Left lung (tissue), 10 donors: ENCODE results near the gene KLHL17. TPM values are rescaled to one million over a fixed set of nuclear protein-coding genes. Genes with fewer than 3 reads are reported as not detected.
A peak's percentile ranks its signal among the peaks of the same experiment; 100 is the strongest.

ENCODE experiments used
- ATAC-seq: fragments of 200-7000 bp; cut with Tn5 transposase; one replicate; pipeline ENCODE4 v1.9.1; 2020; ENCODE audit warnings: moderate library complexity
- DNase-seq, 4 donors: peaks; one replicate each; pipeline ENCODE4 v3.0.0-alpha.2; 2013 to 2020
- H3K27ac ChIP-seq, 2 donors: fragments of 200-600 bp; sonication (generic) in 1 of 2; one replicate each; pipeline versions ENCODE4 v1.5.0 to v1.8.0; 2020 to 2021
- H3K27me3 ChIP-seq, 2 donors: fragments of 200-600 bp; sonication (generic) in 1 of 2; one replicate each; pipeline versions ENCODE4 v1.5.0 to v1.8.0; 2020 to 2021
- H3K36me3 ChIP-seq, 2 donors: fragments of 200-600 bp; sonication (generic) in 1 of 2; one replicate each; pipeline versions ENCODE4 v1.5.0 to v1.8.0; 2020 to 2021
- H3K4me1 ChIP-seq, 2 donors: fragments of 200-600 bp; one replicate each; pipeline ENCODE4 v1.8.0; 2021
- H3K4me3 ChIP-seq, 2 donors: fragments of 200-600 bp; sonication (generic) in 1 of 2; one replicate each; pipeline versions ENCODE4 v1.5.0 to v1.8.0; 2020 to 2021; ENCODE audit warnings: mild to moderate bottlenecking in 1 of 2
- H3K9me3 ChIP-seq, 2 donors: fragments of 200-600 bp; sonication (generic) in 1 of 2; one replicate each; pipeline versions ENCODE4 v1.5.0 to v1.8.0; 2020 to 2021
- CTCF ChIP-seq, 2 donors: fragments of 200-600 bp; sonication (generic) in 1 of 2; IDR thresholded peaks; one replicate each; pipeline versions ENCODE4 v1.5.0 to v1.8.0; 2021; ENCODE audit warnings: antibody characterized with exemption in 2 of 2
- intact Hi-C, 2 donors: fragments of 100-400 bp; cut with DNase I; formaldehyde crosslinking; loops; one replicate each; pipeline versions ENCODE4 v1.11.2 to v1.14.2; 2022
- polyA plus RNA-seq, 6 donors: library from polyadenylated mRNA; unstranded; fragments of 120-200 nt; gene quantifications; one replicate each; pipeline ENCODE4 v1.2.1, GENCODE V29; 2013; ENCODE audit not compliant: insufficient read length in 6 of 6
- total RNA-seq, 2 donors: library from RNA; stranded (reverse); fragmentation: NEBNext Ultra II Directional; extraction: Animal tissue kit (Norgen Biotek cat#: 25700); gene quantifications; one replicate each; pipeline ENCODE4 v1.2.1, GENCODE V29; 2021
- donor health status: DM: no; HTN: yes; CAD: no.
- donor health status: DM: no; HTN: no; CAD: no.

Gene KLHL17
- total and polyA plus RNA-seq, 8 donors: 8.3 to 17.9 (median 11.9) TPM

DNA sequence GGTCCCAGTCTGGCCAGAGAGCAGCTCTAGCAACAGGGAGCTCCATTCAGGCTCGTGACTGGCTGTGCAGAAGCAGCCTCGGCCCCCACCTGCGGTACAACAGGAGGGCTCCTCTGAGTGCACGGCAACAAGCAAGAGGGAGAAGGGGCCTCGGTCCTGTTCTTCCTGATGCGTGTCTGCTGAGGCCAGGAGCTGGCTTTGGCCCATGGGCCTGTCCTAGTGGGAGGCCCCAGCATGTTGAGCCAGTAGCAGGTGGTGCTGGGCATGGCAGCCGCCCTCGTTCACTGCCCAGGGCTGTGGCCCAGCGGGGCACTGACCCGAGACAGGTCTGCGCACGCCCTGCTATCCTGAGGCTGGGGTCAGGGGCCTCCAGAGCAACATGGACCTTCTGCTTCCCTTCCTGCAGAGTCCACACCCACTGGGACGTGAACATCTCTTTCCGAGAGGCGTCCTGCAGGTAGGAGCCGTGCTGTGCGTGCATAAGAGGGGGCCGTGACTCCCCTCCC lies 29.7 kb upstream of the KLHL17 start:
- no peak for TF ChIP-seq CTCF (IDR thresholded peaks at IDR 0.05)
- intact Hi-C loops: no loop called here
- H3K36me3 ChIP-seq: no peaks in the 10 kb centered on the region
- H3K27ac ChIP-seq: no peak overlapping the region
- H3K4me1 ChIP-seq: peaks cover 2 to 3% of the 10 kb centered on the region in 2 donors
- H3K27me3 ChIP-seq: peaks cover 16 to 90% of the 10 kb centered on the region in 2 donors
- H3K9me3 ChIP-seq: no peaks in the 10 kb centered on the region
- no peak overlapping the region for H3K4me3 ChIP-seq
- DNase-seq (no peak), ATAC-seq (no peak)

DNA sequence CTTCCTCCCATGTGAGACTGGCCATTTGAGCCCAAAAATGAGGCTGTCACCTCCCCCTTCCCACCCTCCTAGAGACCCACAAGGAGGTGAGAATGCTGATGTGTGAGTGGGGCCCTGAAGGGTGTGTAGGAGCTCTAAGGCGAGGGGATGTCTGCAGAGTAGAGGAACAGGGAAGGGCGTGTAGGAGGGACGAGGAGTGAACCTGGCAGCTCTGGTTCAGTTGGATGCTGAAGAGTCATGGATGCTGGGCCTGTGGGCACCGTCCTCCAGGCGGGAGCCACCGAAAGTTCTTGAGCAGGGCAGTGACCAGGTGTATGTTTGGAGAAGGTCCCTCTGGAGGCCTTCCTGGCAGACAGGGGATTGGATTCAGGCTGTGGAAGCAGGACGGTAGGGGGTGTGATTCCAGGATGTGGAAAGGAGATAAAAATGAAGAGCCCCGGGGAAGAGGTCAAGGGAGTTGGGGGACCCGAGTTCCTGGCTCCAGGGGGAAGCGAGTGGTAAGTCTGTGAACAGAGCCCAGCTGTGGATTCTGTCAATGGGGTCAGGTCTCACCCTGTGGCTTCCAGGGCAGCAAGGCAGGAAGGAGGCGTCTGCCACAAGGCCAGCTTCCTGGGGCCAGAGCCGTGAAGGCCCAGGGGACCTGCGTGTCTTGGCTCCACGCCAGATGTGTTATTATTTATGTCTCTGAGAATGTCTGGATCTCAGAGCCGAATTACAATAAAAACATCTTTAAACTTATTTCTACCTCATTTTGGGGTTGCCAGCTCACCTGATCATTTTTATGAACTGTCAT lies 28.8 kb upstream of the KLHL17 start:
- intact Hi-C loops: no loop called here
- H3K4me3 ChIP-seq: no peak overlapping the region
- peaks cover 0 to 5% of the 10 kb centered on the region in 2 donors for H3K4me1 ChIP-seq
- ATAC-seq: no peak
- H3K36me3 ChIP-seq: no peaks in the 10 kb centered on the region
- H3K27ac ChIP-seq: no peak overlapping the region
- H3K27me3 ChIP-seq: peaks cover 11 to 90% of the 10 kb centered on the region in 2 donors
- DNase-seq: no peak
- TF ChIP-seq CTCF (IDR thresholded peaks at IDR 0.05): no peak
- no peaks in the 10 kb centered on the region for H3K9me3 ChIP-seq

DNA sequence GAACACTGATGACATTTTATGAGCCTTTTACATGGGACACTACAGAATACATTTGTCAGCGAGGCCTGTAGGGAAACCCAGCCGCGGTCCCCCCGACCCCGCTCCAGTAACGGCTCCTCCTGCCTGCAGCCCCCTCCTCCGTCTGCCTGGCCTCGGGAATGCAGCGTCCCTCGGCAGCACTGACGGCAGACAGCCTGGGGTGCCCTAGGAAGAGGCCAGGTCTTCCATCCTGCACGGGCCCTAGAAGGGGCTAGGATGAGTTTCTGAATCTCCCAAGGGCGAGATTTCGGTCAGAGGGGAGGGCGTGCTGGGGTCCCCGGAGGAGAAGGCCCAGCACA lies 28.2 kb upstream of the KLHL17 start:
- H3K9me3 ChIP-seq: no peaks in the 10 kb centered on the region
- ATAC-seq (no peak), DNase-seq (no peak)
- H3K27ac ChIP-seq: no peak overlapping the region
- intact Hi-C loops: no loop called here
- peaks cover 0 to 5% of the 10 kb centered on the region in 2 donors for H3K4me1 ChIP-seq
- no peak for TF ChIP-seq CTCF (IDR thresholded peaks at IDR 0.05)
- H3K4me3 ChIP-seq: no peak overlapping the region
- H3K36me3 ChIP-seq: no peaks in the 10 kb centered on the region
- H3K27me3 ChIP-seq: peaks cover 11 to 90% of the 10 kb centered on the region in 2 donors

DNA sequence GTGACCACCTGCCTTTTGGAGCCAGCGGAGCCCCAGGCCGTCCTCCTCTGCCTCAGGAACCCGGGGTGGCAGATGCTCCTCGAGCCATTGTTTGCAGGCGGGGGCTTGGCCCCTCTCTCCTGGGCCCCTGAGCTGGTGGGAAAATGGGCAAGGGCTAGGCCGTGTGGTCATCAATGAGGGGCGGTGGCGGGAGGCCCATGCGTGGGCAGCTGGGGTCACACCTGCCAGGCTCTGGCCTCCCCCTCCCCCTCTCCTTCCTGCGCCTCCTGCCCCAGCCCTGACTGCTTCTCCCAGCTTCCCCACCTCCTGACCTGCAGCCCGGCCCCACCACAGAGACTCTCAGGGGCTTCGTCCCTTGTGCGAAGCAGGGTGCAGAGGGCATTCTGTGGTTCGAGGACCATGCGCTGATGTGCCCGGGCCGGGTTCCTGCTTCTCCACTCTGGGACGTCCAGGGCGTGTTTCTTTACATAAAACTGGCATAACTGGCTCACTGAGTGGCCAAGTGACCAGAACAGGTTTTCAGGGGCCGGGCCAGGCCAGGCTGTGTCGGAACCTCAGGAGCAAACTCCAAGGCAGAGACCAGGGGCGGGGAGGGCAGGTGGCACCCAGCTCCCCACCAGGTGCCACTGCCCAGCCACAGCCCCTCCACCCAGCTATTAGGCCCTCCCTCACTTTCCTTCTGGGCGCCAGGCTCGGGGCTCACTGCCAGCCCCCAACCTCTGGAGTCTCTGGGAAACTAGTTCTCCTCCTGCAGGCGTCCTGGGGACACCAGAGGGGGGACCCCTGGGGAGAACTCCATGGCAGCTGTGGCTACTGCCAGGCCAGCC lies 27.4 kb upstream of the KLHL17 start:
- ATAC-seq: peak; percentile 90
- no peak for TF ChIP-seq CTCF (IDR thresholded peaks at IDR 0.05)
- H3K36me3 ChIP-seq: no peaks in the 10 kb centered on the region
- peak in 3 of 4 donors; percentile 38 to 84 (median 74) for DNase-seq
- H3K4me3 ChIP-seq: no peak overlapping the region
- H3K27me3 ChIP-seq: peaks cover 11 to 90% of the 10 kb centered on the region in 2 donors
- intact Hi-C loops: no loop called here
- no peaks in the 10 kb centered on the region for H3K9me3 ChIP-seq
- peaks cover 0 to 5% of the 10 kb centered on the region in 2 donors for H3K4me1 ChIP-seq
- H3K27ac ChIP-seq: no peak overlapping the region

GRCh38 chr1:933603-933940 lies 26.8 kb upstream of the KLHL17 start:
- peaks cover 11 to 91% of the 10 kb centered on the region in 2 donors for H3K27me3 ChIP-seq
- TF ChIP-seq CTCF (IDR thresholded peaks at IDR 0.05): no peak
- no peak overlapping the region for H3K27ac ChIP-seq
- ATAC-seq (peak; percentile 16), DNase-seq (no peak)
- peaks cover 0 to 5% of the 10 kb centered on the region in 2 donors for H3K4me1 ChIP-seq
- intact Hi-C loops: no loop called here
- no peak overlapping the region for H3K4me3 ChIP-seq
- H3K9me3 ChIP-seq: no peaks in the 10 kb centered on the region
- H3K36me3 ChIP-seq: no peaks in the 10 kb centered on the region
